T-helper 1 cell treated with Interleukin-12 subunit alpha and Interleukin-12 subunit beta and Interleukin-4 antibody, amounts not matched to agents 30 μg/mL and 1 μg/mL, for 36 hours (primary cell): ENCODE data around the gene TSN.
"Not testable (repeated sequence)": the region's sequence is repeated elsewhere in the genome, so short reads cannot be mapped to it uniquely, and the experiment has no call there.

Experiments used
- H3K27ac Mint-ChIP-seq: one replicate; pipeline ENCODE4 v1.8.0; 2021; ENCODE audit warnings: mild to moderate bottlenecking, mixed read lengths
- H3K27me3 Mint-ChIP-seq: one replicate; pipeline ENCODE4 v1.8.0; 2021; ENCODE audit warnings: low read depth, mixed read lengths
- H3K36me3 Mint-ChIP-seq: one replicate; pipeline ENCODE4 v1.8.0; 2021; ENCODE audit warnings: low read depth, mixed read lengths
- H3K4me1 Mint-ChIP-seq: one replicate; pipeline ENCODE4 v1.8.0; 2021; ENCODE audit warnings: low read depth, mixed read lengths
- H3K4me3 Mint-ChIP-seq: one replicate; pipeline ENCODE4 v1.8.0; 2021; ENCODE audit warnings: mild to moderate bottlenecking, moderate library complexity, mixed read lengths
- H3K9me3 Mint-ChIP-seq: one replicate; pipeline ENCODE4 v1.8.0; 2021; ENCODE audit warnings: mixed read lengths

The TSN gene

GRCh38 chr2:121803503-121803902 lies 48.1 kb downstream of the TSN start:
- Mint-ChIP-seq H3K4me1 (no peaks in the 10 kb centered on the region), H3K4me3 (no peak overlapping the region), H3K9me3 (peaks cover 8% of the 10 kb centered on the region), H3K36me3 (no peaks in the 10 kb centered on the region), H3K27me3 (peaks cover 19% of the 10 kb centered on the region), H3K27ac (no peak overlapping the region)

GRCh38 chr2:121804340-121804739 lies 48.9 kb downstream of the TSN start:
- H3K4me1 Mint-ChIP-seq: no peaks in the 10 kb centered on the region
- H3K9me3 Mint-ChIP-seq: peaks cover 8% of the 10 kb centered on the region
- H3K36me3 Mint-ChIP-seq: no peaks in the 10 kb centered on the region
- no peak overlapping the region for H3K4me3 Mint-ChIP-seq
- peaks cover 19% of the 10 kb centered on the region for H3K27me3 Mint-ChIP-seq
- H3K27ac Mint-ChIP-seq: no peak overlapping the region

GRCh38 chr2:121804997-121805765 lies 49.7 kb downstream of the TSN start:
- no peak overlapping the region for H3K4me3 Mint-ChIP-seq
- H3K36me3 Mint-ChIP-seq: no peaks in the 10 kb centered on the region
- peaks cover 20% of the 10 kb centered on the region for H3K27me3 Mint-ChIP-seq
- H3K9me3 Mint-ChIP-seq: peaks cover 8% of the 10 kb centered on the region
- H3K27ac Mint-ChIP-seq: no peak overlapping the region
- H3K4me1 Mint-ChIP-seq: no peaks in the 10 kb centered on the region

GRCh38 chr2:121805766-121806143 lies 50.3 kb downstream of the TSN start:
- H3K27ac Mint-ChIP-seq: no peak overlapping the region
- H3K36me3 Mint-ChIP-seq: no peaks in the 10 kb centered on the region
- H3K9me3 Mint-ChIP-seq: peaks cover 8% of the 10 kb centered on the region
- H3K27me3 Mint-ChIP-seq: peaks cover 22% of the 10 kb centered on the region
- H3K4me1 Mint-ChIP-seq: no peaks in the 10 kb centered on the region
- no peak overlapping the region for H3K4me3 Mint-ChIP-seq

DNA sequence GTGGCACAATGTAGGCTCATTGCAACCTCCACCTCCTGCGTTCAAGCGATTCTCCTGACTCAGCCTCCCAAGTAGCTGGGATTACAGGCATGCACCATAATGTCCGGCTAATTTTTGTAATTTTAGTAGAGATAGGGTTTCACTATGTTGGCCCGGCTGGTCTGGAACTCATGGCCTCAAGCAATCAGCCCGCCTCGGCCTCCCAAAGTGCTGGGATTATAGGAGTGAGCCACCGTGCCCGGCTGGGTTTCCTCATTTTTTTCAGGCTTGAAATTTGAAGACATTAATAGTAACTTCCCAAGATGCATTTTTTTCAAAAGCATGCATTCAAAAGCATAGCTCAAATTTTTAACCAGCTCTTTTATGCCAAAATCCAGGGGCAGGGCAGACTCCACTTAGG lies 52.3 kb downstream of the TSN start:
- H3K4me1 Mint-ChIP-seq, H3K36me3 Mint-ChIP-seq, H3K4me3 Mint-ChIP-seq, H3K9me3 Mint-ChIP-seq, H3K27ac Mint-ChIP-seq: not testable (repeated sequence)
- H3K27me3 Mint-ChIP-seq: peaks cover 22% of the 10 kb centered on the region

DNA sequence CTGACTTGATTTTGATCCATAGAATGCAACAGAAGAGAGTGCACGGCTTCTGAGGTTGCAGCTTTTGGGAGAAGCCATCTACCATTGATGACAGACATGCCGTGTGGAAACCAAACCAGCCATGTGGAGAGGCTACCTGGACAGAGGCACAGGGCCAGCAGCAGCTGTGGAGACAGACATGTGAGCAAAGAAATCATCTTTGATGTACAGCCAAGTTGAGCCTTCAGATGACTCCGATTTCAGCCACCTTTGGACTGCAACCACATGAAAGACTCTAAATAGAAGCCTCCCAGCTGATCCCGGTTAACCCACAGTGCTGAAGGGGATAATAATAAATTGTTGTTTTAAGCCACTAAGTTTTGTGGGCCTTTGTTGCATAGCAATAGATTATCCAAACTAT lies 54.2 kb downstream of the TSN start:
- Mint-ChIP-seq H3K27me3 (peaks cover 15% of the 10 kb centered on the region), H3K4me3 (no peak overlapping the region), H3K9me3 (no peaks in the 10 kb centered on the region), H3K27ac (no peak overlapping the region), H3K36me3 (no peaks in the 10 kb centered on the region), H3K4me1 (no peaks in the 10 kb centered on the region)

DNA sequence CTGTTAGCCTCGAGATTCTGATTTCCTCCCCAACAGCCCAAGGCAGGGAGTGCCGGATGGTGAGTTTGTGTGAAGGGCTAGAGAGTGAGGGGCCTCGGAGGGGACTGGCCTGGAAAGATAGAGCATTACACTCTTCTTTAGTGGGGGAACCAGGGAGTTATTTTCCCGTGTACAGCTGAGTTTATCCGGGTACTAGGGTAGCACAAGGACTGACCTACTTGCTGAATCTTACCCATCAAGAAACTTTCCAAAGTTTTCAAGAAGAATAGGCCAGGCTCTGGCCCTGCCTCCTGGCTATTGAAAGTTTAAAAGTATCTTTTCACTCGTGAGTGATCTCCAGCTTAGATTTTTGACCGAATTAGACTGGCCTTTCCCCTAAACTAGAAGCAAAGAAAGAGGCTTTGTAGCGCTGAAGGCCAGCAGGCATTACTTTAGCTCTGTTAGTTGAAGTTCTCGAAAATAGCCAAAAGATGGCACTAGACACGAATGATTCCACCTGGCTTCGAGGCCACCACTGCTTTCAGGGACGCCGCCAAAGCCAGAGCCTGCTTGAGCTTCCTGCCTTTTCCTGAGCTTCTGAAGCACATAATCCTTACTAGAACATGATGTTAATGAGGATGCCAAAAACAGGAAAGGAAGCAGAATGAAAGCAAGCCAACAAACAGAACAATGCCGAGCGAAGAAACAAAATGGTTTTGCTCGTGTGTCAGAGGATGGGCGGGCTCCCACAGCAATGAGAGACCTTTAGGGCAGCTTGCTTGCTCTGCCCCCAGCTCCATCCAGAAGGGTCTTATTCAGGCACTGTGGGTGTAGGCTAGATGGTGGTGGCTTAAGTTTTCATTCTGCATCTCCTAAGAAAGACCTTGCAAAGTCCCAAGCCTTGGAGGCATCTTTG lies 55.8 kb downstream of the TSN start:
- no peak overlapping the region for H3K27ac Mint-ChIP-seq
- H3K9me3 Mint-ChIP-seq: no peaks in the 10 kb centered on the region
- no peak overlapping the region for H3K4me3 Mint-ChIP-seq
- no peaks in the 10 kb centered on the region for H3K36me3 Mint-ChIP-seq
- H3K4me1 Mint-ChIP-seq: no peaks in the 10 kb centered on the region
- H3K27me3 Mint-ChIP-seq: peaks cover 12% of the 10 kb centered on the region

- H3K4me1 Mint-ChIP-seq, H3K36me3 Mint-ChIP-seq, H3K4me3 Mint-ChIP-seq, H3K9me3 Mint-ChIP-seq, H3K27ac Mint-ChIP-seq: not testable (repeated sequence)
- H3K27me3 Mint-ChIP-seq: peaks cover 12% of the 10 kb centered on the region
Measured at GRCh38 chr2:121813083-121813482, 57.6 kb downstream of the TSN start.

DNA sequence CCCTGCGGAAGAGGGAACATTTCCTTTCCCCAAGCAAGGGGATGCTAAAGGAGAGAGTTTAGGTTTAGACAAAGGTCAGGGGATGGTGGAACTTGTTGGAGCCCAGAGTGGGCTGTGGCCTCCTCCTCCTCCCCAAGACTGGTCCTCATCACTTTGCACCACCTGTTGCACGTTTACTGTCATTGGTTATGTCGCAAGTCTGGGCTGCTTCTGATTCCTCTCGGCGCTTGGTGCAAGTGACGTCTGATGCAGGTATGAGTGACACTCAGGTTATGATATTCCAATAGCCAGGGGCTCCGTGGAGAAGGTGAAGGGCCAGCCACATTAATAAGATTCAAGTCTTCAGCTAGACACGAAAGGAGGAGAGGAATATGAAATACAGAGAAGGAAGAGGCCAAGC lies 59.8 kb downstream of the TSN start:
- H3K4me3 Mint-ChIP-seq: no peak overlapping the region
- no peaks in the 10 kb centered on the region for H3K4me1 Mint-ChIP-seq
- no peaks in the 10 kb centered on the region for H3K9me3 Mint-ChIP-seq
- H3K27me3 Mint-ChIP-seq: peaks cover 15% of the 10 kb centered on the region
- no peaks in the 10 kb centered on the region for H3K36me3 Mint-ChIP-seq
- peak overlapping the region; percentile 50 for H3K27ac Mint-ChIP-seq

DNA sequence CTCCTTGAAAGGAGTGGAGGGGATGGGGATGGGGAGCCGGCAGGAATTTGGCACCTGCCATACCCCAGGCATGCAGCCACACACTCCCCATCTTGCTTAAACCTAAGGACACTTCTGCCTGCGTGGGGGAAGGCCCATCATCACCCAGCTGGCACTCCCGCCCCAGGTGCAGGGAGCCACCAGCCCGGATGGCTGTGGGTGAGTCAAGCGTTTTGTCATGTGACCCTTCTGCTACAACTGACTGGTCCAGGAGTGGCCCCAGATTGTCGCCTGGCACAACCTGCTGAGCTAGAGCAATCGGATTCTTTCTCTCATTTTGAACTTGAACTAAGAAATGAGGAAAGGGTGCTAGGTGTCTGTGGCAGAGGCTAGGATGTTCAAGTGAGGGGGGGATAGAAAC lies 61.3 kb downstream of the TSN start:
- Mint-ChIP-seq H3K36me3 (no peaks in the 10 kb centered on the region), H3K4me1 (no peaks in the 10 kb centered on the region), H3K27ac (no peak overlapping the region), H3K27me3 (peaks cover 13% of the 10 kb centered on the region), H3K4me3 (no peak overlapping the region), H3K9me3 (no peaks in the 10 kb centered on the region)

GRCh38 chr2:121817304-121817703 lies 61.9 kb downstream of the TSN start:
- H3K36me3 Mint-ChIP-seq, H3K4me3 Mint-ChIP-seq, H3K4me1 Mint-ChIP-seq, H3K9me3 Mint-ChIP-seq, H3K27ac Mint-ChIP-seq: not testable (repeated sequence)
- peaks cover 13% of the 10 kb centered on the region for H3K27me3 Mint-ChIP-seq
